Superior temporal gyrus (tissue), 1 donor: Measurements from ENCODE around the gene BAZ2B.
"Not testable (repeated sequence)": the region's sequence is repeated elsewhere in the genome, so short reads cannot be mapped to it uniquely, and the experiment has no call there.

Experiments
- DNase-seq: peaks from one replicate; pipeline ENCODE4 v3.0.0-alpha.2; 2016; ENCODE audit errors: extremely low spot score

BAZ2B gene

DNA sequence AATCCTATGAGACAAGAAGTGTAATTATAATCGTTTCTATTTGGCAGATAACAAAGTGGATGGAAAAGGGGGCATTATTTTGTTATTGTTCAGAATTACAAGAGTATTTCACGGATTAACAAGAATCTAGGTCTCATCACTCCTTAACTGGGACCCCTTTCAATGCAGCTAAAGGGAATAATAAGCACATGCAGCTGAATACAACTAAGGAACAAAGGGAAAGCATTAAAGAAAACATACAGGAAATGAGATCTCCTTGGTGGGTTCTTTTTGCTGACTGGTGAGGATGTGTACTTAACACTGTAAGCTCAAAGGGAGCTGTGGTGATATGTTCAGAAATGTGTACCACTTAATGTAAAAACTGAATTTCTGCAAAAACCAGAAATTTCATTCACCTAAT is 189.3 kb downstream of the BAZ2B start:
- DNase-seq, result no peak

DNA sequence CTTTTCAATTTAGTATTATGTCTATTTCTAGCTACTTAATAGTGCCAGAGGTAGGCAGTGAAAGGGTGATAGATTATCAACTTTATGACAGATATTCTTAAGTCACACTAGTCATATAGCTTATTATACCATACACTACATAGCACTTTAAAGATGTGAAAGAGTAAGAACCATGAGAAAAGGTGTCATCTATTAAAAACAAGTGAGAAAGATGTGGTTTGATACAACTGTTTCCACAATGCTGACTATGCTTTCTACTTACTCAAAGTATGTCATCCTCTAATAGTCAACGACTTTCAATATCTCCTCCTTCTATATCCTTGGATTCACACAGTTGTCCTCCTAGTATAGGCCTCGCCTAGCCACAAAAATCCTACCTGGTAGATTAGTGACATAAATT is 196.9 kb downstream of the BAZ2B start:
- no peak for DNase-seq

GRCh38 chr2:159411460-159411859 is 204.9 kb downstream of the BAZ2B start:
- no peak for DNase-seq

DNA sequence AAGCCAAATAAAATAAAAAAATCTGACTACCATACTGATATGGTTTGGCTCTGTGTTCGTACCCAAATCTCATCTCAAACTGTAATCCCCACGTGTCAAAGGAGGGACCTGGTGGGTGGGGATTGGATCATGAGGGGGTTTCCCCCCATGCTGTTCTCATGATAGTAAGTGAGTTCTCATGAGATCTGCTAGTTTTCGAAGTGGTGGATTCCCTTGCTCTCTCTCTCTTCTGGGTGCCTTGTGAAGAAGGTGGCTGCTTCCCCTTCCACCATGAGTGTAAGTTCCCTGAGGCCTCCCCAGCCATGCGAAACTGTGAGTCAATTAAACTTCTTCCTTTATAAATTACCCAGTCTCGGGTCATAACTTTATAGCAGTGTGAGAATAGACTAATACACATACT is 206.1 kb downstream of the BAZ2B start:
- DNase-seq, result no peak

- no peak for DNase-seq
Measured at GRCh38 chr2:159409116-159409800, 207.1 kb downstream of the BAZ2B start.

DNA sequence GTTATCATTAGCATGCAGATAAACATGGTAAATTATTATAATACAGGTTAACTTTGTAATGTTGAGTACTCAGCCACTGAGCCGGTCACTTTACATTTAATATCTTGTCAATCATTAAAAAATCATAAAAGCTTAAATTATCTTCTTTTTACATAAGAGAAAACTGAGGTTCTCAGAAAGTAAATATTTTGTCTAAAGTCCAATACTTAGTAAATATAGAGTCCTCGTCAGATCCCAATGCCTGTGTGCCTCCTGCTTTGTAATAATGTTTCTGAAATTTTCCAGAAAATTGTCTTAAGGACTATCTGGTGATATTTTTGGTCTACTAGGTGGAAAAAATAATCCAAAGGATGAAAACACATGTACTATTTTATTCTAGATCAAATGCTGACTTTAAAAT is 213.6 kb downstream of the BAZ2B start:
- DNase-seq, result no peak

- not testable (repeated sequence) for DNase-seq
Measured at GRCh38 chr2:159402160-159402559, 214.2 kb downstream of the BAZ2B start.

DNA sequence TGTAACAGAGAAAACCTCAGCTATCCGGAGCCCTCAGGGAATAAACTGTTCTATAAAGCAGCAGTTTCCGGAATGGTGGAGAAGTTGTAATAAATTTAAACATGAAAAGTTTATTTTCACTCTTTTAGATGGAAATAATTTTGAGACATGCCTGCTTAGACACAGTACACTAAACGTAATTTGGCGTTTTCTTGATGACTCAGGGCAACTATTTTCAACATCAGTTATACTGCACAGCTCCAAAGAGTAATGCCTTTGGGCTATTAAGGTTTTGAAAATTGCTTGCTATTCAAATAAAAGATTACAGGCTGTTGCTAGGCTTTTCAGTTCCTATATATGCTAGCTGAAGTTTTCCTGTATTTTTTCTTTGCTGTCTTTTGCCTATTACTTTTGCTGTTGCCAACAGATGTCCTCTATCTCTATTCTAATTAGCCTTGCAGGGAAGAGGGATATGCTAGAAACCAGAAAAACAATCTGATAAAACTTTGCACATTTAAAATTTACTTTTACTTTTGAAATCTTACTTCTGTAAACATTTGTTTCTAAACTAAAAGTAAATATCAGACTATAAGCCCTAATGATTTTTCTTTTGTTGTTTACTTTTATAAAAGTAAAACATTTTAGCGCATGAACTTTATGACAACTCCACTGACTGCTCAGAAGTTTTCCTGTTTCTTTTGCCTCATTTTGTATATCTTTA is 216.5 kb downstream of the BAZ2B start:
- no peak for DNase-seq

DNA sequence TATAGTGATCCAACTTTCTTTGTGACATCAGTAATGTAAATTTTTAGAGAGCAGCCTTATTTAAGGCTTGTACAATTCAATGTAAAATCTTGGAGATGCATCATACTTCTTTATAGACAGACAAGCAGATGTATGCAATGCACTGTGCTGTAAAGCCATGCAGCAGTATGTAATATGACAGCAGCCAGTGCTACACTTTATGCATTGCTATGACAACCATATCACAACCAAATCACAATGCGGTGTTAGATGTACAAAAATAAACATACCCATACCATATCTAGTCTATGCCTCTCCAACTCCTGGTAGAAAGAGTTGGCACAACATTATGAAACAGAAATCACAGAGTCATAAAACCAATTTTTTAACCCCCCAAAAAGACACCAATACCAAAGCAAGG is 219.5 kb downstream of the BAZ2B start:
- DNase-seq, result no peak

- no peak for DNase-seq
Measured at GRCh38 chr2:159382447-159383028, 233.8 kb downstream of the BAZ2B start.

GRCh38 chr2:159381574-159381973 is 234.8 kb downstream of the BAZ2B start:
- DNase-seq, result no peak

DNA sequence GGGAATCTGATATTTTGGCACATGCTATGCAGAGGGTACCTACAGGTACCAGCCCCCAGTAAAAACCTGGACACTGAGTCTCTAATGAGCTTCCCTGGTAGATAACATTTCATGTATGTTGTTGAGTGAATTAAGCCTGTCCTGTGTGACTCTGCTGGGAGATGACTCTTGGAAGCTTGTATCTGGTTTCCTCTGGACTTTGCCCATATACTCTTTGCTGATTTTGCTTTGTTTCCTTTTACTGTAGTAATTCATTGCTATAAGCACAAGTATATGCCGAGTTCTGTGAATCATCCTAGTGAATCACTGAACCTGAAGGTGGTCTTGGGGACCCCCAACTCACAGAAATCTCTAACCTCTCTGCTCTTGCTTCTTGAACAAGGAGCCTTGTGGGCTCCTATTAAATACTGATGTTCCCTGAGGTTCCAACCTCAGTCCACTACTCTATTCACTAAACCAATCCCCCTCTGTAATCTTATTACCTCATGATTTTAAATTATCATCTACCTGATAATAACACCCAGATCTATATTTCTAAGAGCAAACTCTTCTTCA is 235.6 kb downstream of the BAZ2B start:
- DNase-seq, result no peak

- DNase-seq, result no peak
Measured at GRCh38 chr2:159379181-159379580, 237.2 kb downstream of the BAZ2B start.

DNA sequence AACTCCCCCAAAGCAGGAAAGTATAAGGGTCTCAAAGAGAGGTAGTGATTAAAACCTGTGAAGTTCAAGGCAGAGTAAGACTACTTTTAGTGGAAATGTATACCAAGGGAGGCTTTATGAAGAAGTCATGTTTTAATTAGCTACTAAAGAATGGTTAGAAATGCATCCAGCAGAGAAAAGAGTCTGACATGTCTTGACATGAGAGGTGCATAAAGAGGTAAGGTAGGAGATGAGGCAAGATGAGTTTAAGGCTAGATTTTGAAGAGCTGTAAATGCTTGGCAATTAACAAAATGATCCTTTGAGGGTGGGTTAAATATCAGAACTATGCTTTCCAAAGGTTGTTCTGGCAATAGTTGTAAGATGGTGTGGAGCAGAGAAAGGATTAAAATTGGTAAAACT is 241.1 kb downstream of the BAZ2B start:
- no peak for DNase-seq

DNA sequence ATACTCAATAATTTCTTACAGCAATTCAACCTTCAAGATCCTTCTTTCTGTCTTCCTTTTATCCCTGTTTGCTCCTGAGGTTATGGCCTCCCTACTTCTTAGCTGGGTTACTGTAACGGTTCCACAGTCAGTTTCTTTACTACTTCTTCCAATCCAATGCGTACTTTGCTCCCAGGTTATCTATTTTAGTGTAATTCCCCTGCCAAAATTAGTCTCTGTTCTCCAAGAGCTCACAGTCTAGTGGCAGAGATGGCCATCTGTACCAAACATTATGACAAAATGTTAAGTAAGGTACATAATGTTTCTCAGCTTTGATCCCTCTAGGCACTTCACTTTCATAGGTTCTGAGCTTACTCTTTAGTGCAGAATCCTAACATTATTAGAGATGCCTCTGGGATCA is 244.8 kb downstream of the BAZ2B start:
- DNase-seq, result no peak

GRCh38 chr2:159366538-159366937 is 249.8 kb downstream of the BAZ2B start:
- no peak for DNase-seq

GRCh38 chr2:159362816-159363251 is 253.5 kb downstream of the BAZ2B start:
- no peak for DNase-seq

DNA sequence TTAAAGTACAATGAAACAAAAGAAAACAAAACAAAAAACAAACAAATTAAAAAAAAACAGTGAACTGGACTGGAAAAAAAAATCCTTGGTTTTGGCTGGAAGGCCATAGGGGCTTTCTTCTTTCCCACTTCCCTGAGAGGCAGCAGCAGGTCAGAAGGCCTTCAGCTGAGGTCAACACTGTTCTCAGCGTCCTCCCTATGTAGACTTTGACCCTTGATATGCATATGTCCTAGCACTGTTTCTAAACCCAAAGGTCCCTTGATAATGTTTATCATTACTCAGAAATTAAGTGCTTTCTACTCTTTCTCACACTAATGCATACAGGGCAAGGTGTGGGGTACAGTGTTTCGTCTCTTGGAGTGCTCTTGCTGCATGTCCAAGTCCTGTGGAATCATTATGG is 254.3 kb downstream of the BAZ2B start:
- DNase-seq, result no peak

DNA sequence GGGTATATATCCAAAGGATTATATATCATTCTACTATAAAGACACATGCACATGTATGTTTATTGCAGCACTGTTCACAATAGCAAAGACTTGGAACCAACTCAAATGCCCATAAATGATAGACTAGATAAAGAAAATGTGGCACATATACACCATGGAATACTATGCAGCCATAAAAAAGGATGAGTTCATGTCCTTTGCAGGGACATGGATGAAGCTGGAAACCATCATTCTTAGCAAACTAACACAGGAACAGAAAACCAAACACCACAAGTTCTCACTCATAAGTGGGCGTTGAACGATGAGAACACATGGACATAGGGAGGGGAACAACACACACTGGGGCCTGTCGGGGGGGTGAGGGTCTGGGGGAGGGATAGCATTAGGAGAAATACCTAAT is 254.7 kb downstream of the BAZ2B start:
- DNase-seq, result not testable (repeated sequence)

DNA sequence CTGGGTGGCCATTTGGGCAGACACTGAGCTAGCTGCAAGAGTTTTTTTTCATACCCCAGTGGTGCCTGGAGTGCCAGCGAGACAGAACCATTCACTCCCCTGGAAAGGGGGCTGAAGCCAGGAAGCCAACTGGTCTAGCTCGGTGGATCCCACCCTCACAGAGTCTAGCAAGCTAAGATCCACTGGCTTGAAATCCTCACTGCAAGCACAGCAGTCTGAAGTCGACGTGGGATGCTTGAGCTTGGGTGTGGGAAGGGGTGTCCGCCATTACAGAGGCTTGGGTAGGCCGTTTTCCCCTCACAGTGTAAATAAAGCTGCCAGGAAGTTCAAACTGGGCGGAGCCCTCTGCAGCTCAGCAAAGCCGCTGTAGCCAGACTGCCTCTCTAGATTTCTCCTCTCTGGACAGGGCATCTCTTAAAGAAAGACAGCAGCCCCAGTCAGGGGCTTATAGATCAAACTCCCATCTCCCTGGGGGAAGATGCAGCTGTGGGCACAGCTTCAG is 260.2 kb downstream of the BAZ2B start:
- no peak for DNase-seq

DNA sequence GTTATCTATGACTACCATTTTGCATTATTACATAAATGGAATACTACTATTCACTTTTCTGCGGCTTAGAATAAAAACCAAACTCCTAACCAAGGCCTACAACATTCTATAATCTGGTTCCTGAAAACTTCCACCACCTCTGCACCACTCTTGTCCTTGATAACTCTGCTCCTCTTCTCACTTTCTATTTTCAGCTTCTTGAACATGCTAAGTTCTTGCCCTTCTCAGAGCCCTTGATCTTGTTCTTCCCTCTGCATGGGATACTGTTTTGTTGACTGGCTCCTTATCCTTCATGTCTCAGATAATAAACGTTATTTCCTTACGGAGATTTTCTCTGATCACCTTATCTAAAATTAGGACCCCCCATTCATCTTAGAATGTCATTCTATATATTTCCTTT is 264.4 kb downstream of the BAZ2B start:
- no peak for DNase-seq

DNA sequence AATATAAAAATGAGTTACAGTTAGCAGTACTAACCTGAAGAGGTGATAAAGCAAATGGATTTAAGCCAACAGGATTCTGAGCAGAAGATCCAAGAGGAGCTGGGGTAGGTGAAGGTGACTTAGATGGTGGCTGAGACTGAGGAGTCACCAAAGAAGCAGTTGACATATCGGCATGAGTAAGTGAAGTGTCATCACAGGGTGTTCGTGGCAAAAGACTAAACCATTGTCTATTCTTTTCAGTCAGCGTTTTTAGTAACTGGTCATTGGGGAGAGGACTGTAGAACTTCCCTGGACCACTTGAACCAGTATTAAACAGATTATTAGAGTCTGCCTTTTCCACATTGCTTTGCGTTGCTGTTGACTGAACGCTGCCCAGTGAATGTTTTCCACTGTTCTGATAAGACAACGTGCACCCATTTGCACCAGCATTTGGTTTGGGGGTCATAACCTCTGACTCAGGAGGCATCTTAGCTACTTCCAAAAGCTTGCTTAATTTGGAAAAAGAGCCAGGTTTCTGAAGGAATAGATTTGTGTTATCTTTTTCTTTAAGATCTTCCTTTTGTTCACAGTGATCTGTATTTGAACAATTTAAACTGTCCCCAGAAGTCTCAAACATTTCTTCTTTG is 266.6 kb downstream of the BAZ2B start:
- DNase-seq, result no peak
